ENCODE data around the gene CYP27B1.
"Not testable (repeated sequence)": the region's sequence is repeated elsewhere in the genome, so short reads cannot be mapped to it uniquely, and the experiment has no call there.

The CYP27B1 gene

DNA sequence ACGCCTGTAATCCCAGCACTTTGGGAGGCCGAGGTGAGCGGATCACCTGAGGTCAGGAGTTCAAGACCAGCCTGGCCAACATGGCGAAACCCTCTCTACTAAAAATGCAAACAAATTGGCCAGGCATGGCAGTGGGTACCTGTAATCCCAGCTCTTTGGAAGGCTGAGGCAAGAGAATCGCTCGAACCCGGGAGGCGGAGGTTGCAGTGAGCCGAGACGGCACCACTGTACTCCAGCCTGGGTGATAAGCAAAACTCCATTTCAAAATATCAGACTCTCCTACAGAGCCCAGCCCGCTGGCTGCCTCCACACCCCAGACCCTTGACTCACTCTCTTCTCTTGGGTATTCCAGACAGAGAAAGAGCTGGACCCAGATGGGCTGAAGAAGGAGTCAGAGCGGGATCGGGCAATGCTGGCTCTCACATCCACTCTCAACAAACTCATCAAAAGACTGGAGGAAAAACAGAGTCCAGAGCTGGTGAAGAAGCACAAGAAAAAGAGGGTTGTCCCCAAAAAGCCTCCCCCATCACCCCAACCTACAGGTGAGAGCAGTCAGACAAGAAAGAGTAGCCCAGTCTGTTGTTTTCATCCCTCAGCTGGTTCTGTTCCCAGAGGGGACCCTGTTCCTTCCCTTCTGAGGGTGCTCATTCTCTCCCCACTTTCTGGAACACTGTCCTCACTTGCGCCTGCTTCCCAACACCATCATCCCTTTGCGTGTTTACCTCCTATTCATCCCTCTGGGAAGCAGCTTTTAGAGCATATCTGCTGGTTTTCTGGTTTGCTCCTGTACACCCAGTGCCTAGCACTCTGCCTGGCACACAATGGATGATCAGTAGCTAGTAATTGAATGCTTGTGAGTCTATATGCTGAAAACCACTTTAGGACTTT lies 48.0 kb downstream of the CYP27B1 start:
- no peak for TF ChIP-seq MYC (IDR thresholded peaks at IDR 0.05; ENCODE audit: low read depth, low read length)
- TF ChIP-seq POLR2A (IDR thresholded peaks at IDR 0.05; ENCODE audit: extremely low read depth, insufficient read length), result no peak
- TF ChIP-seq MAX (IDR thresholded peaks at IDR 0.05; ENCODE audit: low read depth, low read length), result no peak
- TF ChIP-seq, protein P1, sequence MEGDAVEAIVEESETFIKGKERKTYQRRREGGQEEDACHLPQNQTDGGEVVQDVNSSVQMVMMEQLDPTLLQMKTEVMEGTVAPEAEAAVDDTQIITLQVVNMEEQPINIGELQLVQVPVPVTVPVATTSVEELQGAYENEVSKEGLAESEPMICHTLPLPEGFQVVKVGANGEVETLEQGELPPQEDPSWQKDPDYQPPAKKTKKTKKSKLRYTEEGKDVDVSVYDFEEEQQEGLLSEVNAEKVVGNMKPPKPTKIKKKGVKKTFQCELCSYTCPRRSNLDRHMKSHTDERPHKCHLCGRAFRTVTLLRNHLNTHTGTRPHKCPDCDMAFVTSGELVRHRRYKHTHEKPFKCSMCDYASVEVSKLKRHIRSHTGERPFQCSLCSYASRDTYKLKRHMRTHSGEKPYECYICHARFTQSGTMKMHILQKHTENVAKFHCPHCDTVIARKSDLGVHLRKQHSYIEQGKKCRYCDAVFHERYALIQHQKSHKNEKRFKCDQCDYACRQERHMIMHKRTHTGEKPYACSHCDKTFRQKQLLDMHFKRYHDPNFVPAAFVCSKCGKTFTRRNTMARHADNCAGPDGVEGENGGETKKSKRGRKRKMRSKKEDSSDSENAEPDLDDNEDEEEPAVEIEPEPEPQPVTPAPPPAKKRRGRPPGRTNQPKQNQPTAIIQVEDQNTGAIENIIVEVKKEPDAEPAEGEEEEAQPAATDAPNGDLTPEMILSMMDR (IDR thresholded peaks at IDR 0.05; ENCODE audit: low read depth, low read length), result no peak
- no peak overlapping the region for H3K4me3 ChIP-seq (ENCODE audit: low read depth, low read length)
- DNase-seq (ENCODE audit: low read depth), result no peak

DNA sequence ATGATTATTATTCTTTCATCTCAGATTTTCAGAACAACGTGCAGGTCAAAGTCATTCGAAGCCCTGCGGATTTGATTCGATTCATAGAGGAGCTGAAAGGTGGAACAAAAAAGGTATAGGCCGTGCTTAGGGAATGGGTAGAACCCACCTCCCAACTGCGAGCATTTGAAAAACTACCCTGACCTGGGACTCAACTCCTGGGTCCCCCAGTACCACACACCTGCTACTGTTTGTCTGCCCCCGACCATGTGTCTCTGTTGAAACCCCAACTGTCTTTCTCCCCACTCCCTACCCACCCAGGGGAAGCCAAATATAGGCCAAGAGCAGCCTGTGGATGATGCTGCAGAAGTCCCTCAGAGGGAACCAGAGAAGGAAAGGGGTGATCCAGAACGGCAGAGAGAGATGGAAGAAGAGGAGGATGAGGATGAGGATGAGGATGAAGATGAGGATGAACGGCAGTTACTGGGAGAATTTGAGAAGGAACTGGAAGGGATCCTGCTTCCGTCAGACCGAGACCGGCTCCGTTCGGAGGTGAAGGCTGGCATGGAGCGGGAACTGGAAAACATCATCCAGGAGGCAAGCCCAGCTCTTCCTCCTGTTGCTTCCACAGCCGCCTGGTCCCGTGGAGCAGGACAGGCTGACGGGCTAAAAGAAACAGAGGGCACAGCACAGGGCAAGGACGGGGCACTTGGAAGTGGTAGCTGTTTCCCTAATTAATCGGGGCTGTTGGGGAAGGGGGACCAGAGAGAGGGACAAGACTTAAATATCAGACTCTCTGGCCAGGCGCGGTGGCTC lies 48.8 kb downstream of the CYP27B1 start:
- no peak overlapping the region for H3K4me3 ChIP-seq (ENCODE audit: low read depth, low read length)
- TF ChIP-seq MAX (IDR thresholded peaks at IDR 0.05; ENCODE audit: low read depth, low read length) (no peak), POLR2A (IDR thresholded peaks at IDR 0.05; ENCODE audit: extremely low read depth, insufficient read length) (no peak), MYC (IDR thresholded peaks at IDR 0.05; ENCODE audit: low read depth, low read length) (no peak)
- TF ChIP-seq, protein P1 (IDR thresholded peaks at IDR 0.05; ENCODE audit: low read depth, low read length), result no peak
- no peak for DNase-seq (ENCODE audit: low read depth)

GRCh38 chr12:57717131-57717530 lies 49.7 kb downstream of the CYP27B1 start:
- TF ChIP-seq MAX (IDR thresholded peaks at IDR 0.05; ENCODE audit: low read depth, low read length), result no peak
- TF ChIP-seq POLR2A (IDR thresholded peaks at IDR 0.05; ENCODE audit: extremely low read depth, insufficient read length), result no peak
- TF ChIP-seq, protein P1 (IDR thresholded peaks at IDR 0.05; ENCODE audit: low read depth, low read length), result no peak
- no peak for TF ChIP-seq MYC (IDR thresholded peaks at IDR 0.05; ENCODE audit: low read depth, low read length)
- H3K4me3 ChIP-seq (ENCODE audit: low read depth, low read length), result no peak overlapping the region
- DNase-seq (ENCODE audit: low read depth), result no peak

GRCh38 chr12:57716305-57716704 lies 50.6 kb downstream of the CYP27B1 start:
- DNase-seq (ENCODE audit: low read depth), result no peak
- TF ChIP-seq POLR2A (IDR thresholded peaks at IDR 0.05; ENCODE audit: extremely low read depth, insufficient read length) (no peak), MAX (IDR thresholded peaks at IDR 0.05; ENCODE audit: low read depth, low read length) (no peak), MYC (IDR thresholded peaks at IDR 0.05; ENCODE audit: low read depth, low read length) (no peak)
- TF ChIP-seq, protein P1 (IDR thresholded peaks at IDR 0.05; ENCODE audit: low read depth, low read length), result no peak
- H3K4me3 ChIP-seq (ENCODE audit: low read depth, low read length), result no peak overlapping the region

- H3K4me3 ChIP-seq (ENCODE audit: low read depth, low read length), result no peak overlapping the region
- TF ChIP-seq POLR2A (IDR thresholded peaks at IDR 0.05; ENCODE audit: extremely low read depth, insufficient read length), result no peak
- TF ChIP-seq, protein P1 (IDR thresholded peaks at IDR 0.05; ENCODE audit: low read depth, low read length), result no peak
- TF ChIP-seq MYC (IDR thresholded peaks at IDR 0.05; ENCODE audit: low read depth, low read length), result no peak
- no peak for TF ChIP-seq MAX (IDR thresholded peaks at IDR 0.05; ENCODE audit: low read depth, low read length)
- no peak for DNase-seq (ENCODE audit: low read depth)
Observed at GRCh38 chr12:57715786-57716185, 51.1 kb downstream of the CYP27B1 start.

GRCh38 chr12:57715036-57715748 lies 51.7 kb downstream of the CYP27B1 start:
- not testable (repeated sequence) for DNase-seq (ENCODE audit: low read depth)

More at GRCh38 chr12:57715036-57715748, 51.7 kb downstream of the CYP27B1 start:
- H3K4me3 ChIP-seq (ENCODE audit: low read depth, low read length), result not testable (repeated sequence)
